Stimulated activated CD4-positive, alpha-beta T cell treated with anti-CD3 and anti-CD28 coated beads, Interleukin-15, amount 100 ng/mL, for 24 hours (primary cell): ENCODE data around the gene C20orf141.
"Not testable (repeated sequence)": the region's sequence is repeated elsewhere in the genome, so short reads cannot be mapped to it uniquely, and the experiment has no call there.

Source experiments
- DNase-seq: peaks from one replicate; pipeline ENCODE4 v3.0.0-alpha.2; 2020

C20orf141 gene

DNA sequence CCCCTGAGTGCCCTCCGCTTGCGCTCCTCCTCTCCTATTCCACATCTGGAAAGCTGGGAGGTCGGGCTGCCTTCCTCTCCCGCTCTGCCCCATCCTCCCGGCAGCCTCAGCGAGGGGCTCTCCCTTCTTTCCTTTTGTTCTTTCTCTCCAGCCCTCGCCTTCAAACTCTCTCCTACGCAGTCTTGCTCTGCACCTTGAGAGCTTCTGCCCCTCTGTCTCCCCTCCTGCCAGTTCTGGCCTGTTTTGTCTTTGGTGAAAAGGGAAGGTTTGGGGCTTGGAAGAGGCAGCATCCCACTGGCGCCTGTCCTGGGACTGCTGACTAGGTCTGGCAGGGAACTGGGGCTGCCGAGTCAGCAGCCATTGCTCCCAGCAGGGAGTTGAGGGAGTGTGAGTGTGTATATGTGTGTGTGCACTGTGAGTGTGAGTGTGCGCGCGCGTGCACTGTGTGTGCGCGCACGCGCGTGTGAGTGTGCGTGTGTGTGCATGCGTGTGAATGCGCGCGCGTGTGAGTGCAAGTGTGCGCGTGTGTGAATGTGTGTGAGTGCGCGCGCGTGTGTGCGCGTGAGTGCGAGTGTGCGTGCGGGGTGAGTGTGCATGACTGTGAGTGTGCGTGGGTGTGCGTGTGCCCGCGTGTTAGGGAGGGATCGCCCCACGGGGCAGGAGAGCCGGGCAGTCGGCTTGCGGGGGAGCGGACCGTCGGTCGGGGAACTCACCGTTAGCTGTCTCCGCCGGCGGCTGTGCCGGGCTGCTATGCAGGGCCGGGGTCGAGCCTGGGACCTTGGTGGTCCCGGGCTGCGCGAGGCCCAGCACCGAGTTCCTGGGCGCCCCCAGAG lies 14.9 kb upstream of the C20orf141 start:
- peak; percentile 29 for DNase-seq

DNA sequence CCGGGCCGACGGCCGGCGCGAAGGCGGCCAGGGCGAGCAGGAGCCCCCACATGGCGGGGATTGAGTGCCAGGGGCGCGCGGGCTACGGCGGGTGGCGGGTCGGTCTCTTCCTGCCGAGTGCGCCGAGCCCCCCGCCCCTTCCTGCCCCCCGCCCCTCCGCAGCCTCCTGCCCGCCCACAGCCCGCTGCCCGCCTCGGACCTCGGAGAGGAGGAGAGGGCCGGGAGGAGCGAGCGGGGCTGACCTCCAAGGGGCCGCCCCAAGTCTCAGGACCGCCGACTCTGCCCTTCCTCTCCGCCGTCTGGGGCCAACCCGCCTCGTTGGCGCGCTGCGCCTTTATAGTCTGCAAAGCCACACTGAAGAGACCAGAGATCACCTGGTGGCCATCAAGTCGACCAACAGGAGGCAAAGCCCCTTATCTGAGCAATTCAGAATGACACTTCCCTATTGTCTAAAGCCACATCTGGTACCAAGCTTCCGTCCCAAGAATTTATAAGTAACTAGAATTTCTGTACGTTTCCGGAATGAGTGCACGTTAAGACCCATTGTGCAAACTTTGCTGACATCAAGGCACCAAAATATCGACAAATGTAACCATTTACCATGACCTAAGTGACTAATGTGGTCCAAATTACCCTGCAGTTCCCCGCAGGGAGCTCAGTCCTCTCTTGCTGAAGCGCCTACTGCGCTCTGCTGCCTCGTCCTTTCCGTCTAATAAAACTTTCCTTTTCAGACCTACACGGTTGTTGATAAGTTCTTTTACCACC lies 14.1 kb upstream of the C20orf141 start, which contains the start of gene CPXM1:
CPXM1 (minus strand) TSS at position 107 of the 765 bp plus-strand sequence; CDS start at position 52, 55 bp downstream.
- DNase-seq, result peak; percentile 41

DNA sequence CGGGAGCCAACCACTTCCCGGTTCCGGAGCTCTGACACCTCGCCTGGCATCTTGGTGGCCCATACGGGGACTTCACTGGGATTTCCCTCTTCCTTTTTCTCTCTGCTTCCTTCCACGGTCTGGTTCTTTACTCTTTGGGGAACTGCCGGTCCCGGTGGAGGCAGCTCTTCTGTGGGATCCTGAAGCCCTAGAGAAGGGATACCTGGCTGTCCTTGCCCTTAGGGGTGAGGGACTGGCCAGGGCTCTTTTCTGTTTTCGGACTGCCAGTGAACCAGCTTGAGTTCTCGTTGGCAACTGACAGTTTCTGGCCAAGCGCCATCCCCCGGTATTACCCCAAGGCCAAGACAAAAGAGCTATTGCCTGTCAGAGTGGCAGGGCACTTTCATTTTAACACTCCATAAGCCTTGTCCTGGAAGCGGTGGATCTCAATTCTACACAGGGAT lies 13.5 kb upstream of the C20orf141 start:
- DNase-seq, result no peak

DNA sequence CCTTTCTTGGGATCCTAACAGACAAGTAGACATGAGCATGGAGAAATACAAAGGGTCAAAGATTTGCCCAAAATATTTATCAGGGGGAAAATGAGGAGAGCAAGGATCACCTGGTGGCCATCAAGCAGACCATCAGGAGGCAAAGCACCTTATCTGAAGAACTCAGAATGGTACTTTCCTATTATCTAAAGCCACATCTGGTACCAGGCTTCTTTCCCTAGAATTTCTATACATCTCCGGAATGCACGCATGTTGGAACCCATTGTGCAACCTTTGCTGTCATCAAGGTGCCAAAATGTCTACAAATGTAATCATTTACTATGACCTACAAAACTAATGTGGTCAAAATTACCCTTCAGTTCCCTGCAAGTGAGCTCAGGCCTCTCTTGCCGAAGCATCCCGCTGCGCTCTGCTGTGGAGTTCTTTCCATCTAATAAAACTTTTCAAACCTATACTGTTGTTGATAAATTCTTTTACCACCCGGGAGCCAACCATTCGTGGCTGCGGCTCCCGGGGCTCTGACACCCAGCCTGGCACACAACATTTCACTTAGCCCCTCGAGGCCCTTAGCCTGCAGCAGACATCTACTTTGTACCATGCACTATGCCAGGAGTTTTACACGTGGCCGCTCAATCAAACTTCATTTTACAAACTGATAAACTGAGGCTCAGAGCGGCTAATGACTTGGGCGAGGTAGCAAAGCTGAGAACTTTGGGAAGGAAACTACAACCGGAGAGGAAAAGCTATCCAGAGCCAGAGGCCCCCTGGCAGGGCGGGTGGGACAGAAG lies 10.6 kb upstream of the C20orf141 start:
- no peak for DNase-seq

DNA sequence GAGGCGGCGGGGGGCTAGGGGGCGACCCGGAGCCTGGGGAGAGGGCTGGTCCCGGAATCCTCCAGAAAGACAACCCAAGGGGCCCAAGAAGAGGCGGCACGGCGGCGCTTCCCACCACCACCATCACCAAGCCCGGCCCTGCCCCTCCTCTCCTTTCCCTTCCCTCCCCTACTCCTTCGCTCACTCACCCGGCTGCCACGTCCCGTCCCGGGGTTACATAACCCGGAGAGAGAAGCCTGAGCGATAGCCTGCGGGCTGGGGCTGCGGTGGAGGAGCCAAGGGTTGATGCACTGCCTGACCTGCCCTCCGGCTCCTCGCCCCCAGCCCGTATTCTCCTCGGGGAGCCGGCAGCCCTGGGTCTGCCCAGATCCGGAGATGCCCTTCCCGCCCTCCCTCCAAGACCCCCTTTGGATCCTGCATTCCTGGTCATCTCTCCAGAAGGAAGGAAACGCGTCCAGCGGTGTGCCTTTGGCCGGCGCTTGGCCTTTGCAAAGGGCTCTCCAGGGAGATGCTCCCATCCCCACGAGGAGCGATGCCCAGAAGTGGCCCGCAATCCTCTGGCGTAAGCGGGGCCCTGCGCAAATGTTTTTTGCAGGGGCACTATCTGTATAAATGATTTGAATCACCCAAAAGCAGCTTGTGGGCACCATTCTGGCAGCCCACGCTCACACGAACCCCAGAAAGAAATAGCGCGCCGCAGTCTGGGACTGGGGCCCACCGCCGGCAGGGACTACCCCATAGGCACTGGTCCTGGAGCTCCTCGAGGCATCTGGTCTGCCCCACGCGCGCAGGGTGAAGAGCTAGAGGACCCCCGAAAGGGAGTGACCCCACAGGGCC lies 9.7 kb upstream of the C20orf141 start:
- DNase-seq, result no peak

DNA sequence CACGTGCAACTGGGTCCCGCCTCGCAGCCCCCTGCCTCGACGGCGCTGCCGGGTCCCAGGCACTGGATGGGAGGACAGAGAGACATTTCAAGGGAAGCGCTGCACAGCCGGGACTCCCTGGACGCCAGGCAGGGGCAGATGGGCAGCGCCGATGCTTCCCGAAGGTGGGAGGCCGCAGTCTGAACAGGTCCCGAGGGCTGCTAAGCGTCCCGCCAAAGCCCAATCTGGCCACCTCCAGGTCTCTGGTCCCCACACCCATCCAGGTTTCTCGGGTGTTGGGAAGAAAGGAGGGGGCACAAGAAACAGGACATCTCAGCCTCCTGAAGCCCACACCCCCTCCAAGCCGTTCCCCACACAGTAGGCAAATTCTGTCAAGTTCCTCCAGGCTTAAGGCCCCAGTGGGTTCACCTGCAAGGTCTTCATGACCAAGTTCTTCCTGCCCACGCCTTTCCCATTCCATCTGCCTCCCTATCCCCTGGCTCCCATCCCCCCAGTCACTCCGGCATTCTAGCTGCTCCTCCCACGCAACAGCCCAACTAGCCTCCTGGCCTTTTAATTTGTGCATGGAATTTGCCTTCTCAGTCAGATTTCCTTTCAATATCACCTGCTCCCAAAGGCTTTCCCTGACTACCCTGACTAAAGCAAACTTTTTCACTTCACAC lies 9.0 kb upstream of the C20orf141 start:
- DNase-seq, result no peak

DNA sequence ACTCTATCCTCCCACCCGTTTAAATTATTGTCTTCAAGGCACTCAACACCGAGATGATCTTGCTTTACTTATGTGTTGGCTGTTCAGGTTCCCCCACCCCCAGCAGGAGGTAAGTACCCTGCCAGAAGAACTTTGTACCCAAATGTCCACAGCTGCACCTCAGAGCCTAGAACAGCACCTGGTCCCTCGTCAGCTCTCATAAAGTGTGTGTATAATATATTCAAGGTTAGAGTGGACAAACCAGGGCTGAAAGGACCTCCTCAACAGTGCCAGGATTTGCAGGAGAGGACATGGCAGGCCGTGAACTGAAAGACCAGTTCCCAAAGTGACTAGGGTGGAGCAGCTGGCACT lies 8.5 kb upstream of the C20orf141 start:
- no peak for DNase-seq

DNA sequence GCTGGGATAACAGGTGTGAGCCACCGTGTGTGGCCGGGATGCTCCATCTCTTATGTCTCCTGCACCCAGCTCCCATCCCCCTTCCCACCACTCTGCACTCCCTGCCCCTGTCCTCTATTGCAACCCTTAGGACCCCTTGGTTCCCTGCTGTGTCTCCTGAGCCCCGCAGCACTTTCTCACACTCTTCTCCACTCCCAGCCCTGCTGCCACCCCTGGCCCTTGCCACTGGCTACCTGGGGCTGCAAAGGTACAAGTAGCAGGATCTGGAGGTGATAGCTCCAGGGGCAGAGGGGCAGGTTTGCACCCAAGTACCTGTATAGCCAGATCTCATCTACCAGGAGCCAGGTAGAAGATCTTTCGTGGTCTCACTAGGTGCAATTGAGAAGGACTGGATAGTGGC lies 7.8 kb upstream of the C20orf141 start:
- no peak for DNase-seq

DNA sequence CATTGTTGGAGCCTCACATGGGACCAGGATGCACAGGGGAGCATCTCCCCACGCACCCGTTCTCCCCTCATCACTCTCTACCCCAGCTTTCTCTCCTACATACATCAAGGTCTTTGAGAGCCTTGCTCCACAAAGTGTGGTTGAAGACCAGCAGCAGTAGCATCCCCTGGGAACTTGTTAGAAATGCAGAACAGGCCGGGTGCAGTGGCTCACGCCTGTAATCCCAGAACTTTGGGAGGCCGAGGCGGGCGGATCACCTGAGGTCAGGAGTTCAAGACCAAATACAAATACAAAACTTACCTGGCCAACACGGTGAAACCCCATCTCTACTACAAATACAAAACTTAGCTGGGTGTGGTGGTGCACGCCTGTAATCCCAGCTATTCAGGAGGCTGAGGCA lies 6.9 kb upstream of the C20orf141 start:
- DNase-seq, result not testable (repeated sequence)

DNA sequence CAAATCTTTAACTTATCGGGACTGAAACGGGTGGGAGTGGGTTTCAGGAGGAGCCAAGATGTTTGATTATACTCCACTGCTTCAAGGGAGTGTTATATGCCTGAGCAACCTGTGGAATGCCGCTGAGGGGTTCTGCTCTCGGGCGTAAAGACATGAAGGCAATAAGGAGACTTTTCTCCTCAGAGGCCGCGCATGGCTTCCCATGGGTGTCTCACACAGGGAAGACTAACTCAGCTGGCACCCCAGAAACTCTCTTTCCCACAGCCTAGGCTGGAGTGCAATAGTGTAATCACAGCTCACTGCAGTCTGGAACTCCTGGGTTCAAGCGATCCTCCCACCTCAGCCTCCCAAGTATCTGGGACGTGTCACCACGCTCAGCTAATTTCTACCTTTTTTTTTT lies 5.1 kb upstream of the C20orf141 start:
- DNase-seq, result no peak

DNA sequence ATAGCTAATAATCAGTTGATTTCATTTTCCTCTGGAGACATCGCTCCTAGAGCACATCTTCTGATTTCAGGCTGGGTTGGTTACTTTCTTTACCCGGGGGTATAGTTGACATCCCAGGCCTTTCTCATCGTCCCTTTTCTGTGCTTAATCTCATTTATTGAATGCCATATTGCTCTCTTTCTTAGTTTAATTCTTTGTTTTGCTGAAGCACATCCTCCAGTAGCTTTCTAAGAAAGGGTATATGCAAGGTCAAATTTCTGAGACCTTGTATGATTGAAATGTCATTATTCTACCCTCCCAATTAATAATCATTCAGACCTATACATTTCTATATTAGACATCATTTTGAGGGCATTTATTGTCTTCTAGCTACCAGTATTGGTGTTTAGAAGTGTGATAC lies 2.6 kb upstream of the C20orf141 start:
- DNase-seq, result no peak

DNA sequence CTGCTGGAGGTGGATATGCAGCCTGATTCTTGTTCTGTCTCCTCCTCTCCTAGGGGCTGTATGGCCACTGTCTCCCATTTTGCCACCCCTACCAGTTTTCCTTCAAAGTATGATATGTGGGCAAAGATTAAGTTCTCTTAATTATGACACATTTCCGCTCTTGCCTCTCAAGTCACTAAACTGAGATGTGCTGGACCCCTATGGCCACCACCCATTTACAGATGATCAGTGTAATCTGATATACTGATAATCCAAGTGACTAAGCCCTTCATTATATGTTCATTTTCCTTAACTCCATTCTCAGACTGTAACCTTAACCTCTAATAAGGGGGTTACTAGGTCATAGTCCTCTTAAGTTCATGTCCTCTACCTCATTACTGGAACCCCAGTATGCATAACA lies 711 bp upstream of the C20orf141 start:
- no peak for DNase-seq

DNA sequence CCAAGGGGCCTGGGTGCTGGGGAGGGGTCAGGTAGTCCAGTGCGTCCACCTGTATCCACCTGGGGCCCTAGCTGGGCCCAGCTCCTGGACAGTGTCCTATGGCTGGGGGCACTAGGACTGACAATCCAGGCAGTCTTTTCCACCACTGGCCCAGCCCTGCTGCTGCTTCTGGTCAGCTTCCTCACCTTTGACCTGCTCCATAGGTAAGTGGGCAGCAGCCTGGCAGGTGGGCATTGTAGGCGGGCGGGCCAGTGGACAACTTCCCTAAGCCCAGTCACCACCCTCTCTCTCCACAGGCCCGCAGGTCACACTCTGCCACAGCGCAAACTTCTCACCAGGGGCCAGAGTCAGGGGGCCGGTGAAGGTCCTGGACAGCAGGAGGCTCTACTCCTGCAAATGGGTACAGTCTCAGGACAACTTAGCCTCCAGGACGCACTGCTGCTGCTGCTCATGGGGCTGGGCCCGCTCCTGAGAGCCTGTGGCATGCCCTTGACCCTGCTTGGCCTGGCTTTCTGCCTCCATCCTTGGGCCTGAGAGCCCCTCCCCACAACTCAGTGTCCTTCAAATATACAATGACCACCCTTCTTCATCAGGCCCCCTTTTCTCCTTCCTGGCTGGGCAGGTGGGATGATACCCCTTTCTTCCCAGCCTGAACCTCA lies 584 bp downstream of the C20orf141 start:
- no peak for DNase-seq

DNA sequence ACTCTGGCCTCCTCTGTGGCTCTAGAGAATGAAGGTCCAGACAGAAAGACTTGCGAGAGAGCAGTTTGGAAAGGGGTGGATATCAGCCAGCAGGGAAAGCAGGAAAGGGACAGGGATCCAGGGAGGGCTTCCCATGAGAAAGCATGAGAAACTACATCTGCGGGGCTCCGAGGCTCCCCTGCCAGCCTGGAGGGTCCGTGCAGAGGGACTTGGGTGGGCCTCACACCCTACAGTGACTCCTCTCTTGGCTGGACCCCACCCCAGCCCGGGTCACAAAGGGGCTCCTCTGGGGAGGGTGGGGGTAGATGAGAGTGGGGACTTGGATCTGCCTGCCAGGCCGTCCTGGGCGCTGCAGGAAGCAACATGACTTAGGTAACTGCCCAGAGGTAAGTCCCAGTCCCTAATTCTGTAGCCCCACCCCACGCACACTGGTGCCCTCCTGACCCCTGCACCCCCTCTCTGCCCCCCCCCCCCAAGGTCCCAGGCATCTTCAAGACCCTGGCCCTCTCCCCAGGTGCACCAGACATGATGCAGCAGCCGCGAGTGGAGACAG lies 1.3 kb downstream of the C20orf141 start, which contains the start of gene TMEM239:
TMEM239 (plus strand) TSS at position 335 of the 553 bp plus-strand sequence; CDS start at position 526, 191 bp downstream.
- DNase-seq, result no peak

DNA sequence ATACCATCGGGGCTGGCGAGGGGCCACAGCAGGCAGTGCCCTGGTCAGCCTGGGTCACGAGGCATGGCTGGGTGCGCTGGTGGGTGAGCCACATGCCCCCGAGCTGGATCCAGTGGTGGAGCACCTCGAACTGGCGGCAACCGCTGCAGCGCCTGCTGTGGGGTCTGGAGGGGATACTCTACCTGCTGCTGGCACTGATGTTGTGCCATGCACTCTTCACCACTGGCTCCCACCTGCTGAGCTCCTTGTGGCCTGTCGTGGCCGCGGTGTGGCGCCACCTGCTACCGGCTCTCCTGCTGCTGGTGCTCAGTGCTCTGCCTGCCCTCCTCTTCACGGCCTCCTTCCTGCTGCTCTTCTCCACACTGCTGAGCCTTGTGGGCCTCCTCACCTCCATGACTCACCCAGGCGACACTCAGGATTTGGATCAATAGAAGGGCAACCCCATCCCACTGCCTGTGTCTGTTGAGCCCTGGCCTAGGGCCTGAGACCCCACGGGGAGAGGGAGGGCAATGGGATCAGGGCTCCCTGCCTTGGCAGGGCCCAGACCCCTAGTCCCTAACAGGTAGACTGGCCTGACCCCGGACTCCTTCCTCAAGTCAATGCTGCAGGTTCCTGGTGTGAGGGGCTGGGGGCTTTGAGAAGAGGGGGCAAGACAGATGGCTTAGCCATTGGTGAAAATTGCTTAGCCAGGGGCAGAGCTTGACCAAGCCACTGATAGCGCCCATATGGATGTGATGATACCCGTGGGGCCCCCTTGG lies 2.0 kb downstream of the C20orf141 start:
- DNase-seq, result no peak

DNA sequence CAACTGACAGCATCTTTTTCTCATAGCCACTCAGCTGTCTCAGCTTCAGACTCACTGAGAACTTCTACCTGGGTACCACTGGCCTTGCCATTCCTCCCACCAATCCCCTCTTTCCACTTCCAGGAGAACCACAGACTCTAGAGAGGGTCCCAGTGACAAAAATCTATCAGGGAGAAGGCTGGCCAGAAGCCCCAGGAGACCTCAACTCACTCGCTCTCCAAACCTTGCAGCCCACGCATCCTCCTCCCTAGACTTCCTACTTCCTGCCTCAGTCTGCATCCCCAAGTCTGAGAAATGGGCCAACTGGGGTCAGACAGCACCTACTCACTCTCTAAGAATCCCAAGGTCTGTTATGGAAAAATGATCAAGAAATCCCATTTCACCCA lies 2.5 kb downstream of the C20orf141 start:
- no peak for DNase-seq

DNA sequence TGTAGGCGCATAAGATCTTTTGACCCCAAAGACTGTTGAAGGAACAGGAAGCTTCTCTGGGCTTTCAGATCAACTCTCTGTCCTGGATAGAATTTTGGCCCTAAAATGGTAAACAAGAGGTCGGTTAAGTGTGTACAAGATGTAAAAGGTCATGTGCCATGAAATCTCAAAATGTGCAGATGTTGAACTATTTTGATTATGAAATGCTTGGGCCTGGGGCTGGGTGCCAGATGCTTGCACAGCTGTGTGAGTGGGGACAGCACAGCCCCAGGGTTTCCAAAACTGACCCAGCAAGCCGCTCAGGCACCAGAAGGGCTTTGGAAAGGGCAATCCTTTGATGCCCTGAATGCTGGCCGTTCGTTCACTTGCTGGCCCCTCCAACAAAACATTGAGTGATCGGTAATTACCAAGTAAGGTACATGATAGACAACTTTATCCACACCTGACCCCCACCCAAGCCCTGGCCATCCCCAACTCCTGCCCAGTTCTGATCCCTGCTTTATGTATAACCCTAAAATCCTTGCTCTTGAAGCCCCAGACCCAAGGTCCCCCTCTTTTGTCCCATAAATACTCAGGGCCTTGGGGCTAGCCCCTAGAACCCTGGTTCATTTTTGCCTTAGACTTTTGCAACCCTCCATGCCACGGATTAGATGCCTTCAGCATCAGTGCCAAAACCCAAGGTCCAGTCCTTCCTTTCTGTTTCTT lies 3.3 kb downstream of the C20orf141 start:
- no peak for DNase-seq

DNA sequence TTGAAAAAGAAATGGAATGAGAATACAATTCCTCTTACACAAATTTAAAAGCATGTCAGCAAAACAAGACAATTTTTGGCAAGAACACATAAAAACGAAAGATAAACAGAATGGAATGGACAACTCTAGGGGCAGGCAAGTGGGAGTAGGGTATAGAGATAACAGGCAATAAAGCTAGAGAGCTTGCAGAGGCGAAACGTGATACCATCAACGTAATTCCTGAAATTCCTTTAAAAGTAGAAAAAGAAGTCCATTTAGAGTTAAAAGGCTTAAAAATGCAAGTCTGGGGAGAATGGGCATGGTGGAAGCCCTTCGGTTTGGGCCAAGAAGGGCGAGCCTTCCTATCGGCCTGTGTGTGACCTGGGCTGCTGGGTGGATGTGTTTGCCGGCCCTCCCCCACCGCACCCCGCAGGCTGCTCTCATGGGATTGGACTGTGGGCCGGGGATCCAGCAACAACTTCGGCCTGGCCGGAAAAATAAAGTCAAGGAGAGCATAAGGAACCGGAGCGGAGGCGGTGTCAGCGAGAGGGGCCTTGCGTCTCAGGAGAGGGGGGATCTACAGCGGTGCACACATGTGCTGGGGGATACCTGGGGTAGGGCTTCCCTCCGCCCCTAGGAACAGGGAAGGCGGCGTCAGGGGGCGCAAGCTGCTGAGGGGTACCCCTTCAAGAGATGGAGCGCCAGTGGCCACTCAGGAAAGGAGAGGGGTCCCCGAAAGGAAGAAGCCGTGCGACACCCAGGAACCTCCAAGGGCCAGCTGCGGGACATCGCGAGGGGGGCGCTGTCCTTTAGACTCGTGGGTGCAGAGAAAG lies 5.5 kb downstream of the C20orf141 start:
- no peak for DNase-seq
